ENCODE data around the gene SUN2.

- TF ChIP-seq POLR2A (IDR thresholded peaks at IDR 0.05; ENCODE audit: low read depth, low read length) (no peak), CTCF (conservative IDR thresholded peaks at IDR 0.05; ENCODE audit: low read depth, low read length) (no peak), RCOR1 (IDR thresholded peaks at IDR 0.05; ENCODE audit: insufficient replicate concordance, low read length) (no peak), SMC3 (IDR thresholded peaks at IDR 0.05; ENCODE audit: low read depth, low read length) (no peak), RAD21 (IDR thresholded peaks at IDR 0.05; ENCODE audit: low read length) (no peak), RFX5 (IDR thresholded peaks at IDR 0.05; ENCODE audit: low read depth, low read length) (no peak), MAZ (IDR thresholded peaks at IDR 0.05; ENCODE audit: borderline replicate concordance, low read depth, low read length) (no peak), CEBPB (IDR thresholded peaks at IDR 0.05; ENCODE audit: low read depth, low read length) (no peak), MAFK (IDR thresholded peaks at IDR 0.05; ENCODE audit: low read depth, low read length) (no peak), BHLHE40 (IDR thresholded peaks at IDR 0.05; ENCODE audit: low read depth, low read length) (no peak), MXI1 (IDR thresholded peaks at IDR 0.05; ENCODE audit: borderline replicate concordance, low read depth, low read length) (no peak)
- TF ChIP-seq, protein P1, sequence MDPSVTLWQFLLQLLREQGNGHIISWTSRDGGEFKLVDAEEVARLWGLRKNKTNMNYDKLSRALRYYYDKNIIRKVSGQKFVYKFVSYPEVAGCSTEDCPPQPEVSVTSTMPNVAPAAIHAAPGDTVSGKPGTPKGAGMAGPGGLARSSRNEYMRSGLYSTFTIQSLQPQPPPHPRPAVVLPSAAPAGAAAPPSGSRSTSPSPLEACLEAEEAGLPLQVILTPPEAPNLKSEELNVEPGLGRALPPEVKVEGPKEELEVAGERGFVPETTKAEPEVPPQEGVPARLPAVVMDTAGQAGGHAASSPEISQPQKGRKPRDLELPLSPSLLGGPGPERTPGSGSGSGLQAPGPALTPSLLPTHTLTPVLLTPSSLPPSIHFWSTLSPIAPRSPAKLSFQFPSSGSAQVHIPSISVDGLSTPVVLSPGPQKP (IDR thresholded peaks at IDR 0.05; ENCODE audit: borderline replicate concordance, low read depth, low read length), result no peak
These were observed 1.0 kb downstream of the SUN2 start for GRCh38 chr22:38754751-38755154.
